Measurements from ENCODE around the gene ARMH3.

ARMH3 gene

DNA sequence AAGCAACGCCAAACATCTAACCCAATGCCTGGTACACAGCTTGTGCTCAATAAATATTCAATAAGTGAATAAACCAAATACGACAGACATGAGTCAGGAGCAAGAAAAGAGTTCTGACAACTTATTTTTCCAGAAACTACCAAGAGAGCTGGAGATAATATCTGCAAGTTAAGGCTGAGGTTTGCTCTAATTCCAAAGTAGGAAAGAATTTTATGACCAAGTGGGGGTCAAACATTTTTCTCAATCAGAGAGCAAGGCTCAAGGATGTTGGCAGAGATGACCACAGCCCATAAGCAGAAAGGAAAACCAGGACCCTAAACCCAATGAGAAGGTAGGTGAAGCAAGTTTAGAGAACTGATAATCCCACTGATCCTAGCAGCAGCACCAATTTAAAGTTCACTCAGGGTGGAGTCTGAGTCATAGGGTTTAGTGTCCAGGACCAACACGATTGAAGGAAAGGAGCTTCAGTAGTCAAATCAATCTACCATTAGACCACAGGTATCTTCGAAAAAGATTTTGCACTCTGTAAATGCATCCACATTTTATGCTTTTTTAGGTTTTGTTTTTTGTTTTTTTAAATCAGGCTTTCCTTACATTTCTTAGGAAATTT lies 163.1 kb downstream of the ARMH3 start:
- DNase-seq = no peak

- peak; percentile 74 for DNase-seq
Observed at GRCh38 chr10:101889256-101890210, 166.4 kb downstream of the ARMH3 start.

DNA sequence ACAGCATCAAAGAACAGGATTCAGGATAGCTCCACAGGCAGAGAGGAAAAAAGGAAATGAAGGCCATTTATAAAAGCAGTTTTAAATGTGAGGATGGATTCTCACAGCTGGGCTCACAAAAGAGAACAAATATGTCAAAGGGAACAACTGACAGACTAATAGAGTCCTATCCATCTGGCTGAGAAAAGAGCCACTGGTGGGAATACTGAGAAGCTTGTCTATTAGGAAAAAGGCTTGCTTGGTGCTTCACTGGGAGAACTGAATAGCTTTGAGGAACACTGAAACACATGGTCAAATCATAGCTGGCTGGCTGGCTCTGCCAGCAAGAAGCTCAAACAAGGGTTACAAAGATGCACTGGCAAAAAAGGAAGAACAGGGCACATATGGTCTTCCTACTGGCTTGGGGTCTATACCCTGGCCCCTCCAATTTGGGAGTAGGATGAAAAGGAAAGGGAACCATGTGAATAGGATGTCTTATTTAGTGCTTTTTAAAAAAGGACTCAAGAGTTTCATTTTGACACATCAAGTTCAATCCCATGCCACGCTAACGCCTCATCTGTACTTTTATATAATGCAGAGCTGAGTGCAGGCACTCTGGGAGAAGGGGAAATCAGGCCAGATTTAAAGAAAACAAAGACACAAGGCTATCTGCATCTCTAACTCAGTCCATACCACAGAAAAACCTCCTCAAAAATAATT lies 167.6 kb downstream of the ARMH3 start:
- DNase-seq = no peak

GRCh38 chr10:101887775-101888174 lies 168.2 kb downstream of the ARMH3 start:
- DNase-seq = no peak

DNA sequence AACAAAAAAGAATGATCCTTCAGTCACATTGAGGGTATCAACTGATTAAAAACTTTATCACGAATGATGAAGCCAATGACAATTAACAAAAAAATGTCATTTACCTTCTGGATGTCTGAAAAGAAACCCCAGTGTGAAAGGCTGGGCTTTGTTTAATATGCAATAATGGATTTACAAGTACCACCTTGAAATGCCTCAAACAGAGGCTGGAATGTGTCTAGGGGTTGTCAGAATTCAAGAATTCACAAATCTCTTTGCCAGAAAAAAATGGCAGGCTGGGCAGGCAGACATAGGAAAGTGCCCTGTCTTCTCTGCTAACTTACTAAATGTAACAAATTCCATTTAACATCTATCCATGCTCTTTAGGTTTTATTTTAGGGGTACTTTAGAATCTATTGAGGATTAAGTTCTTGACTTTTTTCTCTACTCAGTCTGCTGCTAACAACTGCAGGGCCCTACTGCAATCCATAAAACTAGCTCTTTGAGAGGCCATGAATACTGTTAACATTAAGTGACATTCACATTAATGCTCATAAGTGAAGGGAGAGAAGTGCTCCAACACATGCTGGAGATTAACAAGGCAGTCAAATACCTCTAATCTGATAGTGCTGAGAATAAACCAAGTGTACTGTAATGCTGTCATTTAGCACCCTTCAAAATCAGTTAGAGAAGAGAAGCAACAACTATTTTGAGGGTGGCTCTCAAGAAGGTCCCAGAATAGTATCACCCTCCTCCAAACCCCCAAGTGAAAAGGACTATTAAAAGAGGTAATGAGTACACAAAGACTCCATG lies 169.3 kb downstream of the ARMH3 start:
- no peak for DNase-seq

DNA sequence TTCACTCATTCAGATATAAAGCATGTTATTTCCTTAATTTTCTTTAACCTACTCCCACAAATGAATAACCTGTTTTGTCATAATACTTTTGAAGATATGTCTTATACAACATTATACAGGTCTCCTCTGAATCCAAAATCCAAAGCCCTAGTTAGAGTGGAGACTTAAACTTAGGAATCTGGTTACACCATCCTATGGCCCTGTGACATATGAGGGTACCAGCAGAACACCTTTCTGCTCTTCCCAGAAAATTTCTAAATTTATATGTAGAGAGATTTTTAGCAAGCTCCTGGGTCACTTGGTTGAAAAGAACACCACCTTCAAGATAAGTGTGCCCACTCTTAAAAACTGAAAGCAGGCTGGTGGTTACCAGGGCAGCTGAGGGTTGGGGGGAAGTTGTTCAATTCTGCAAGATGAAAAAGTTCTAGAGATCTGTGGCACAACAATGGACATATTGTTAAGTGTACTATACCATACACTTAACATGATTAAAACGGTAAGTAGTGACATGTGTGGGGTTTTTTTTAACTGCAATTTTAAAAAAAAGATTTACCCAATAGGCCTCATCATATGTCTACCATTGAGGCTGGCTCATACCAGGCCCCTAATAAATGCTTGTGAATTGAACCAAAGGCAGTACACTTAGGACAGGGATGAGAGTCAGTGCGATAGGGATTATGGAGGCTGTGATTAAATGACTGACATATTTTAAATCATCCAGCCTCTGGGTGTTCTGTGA lies 174.8 kb downstream of the ARMH3 start:
- DNase-seq = no peak

DNA sequence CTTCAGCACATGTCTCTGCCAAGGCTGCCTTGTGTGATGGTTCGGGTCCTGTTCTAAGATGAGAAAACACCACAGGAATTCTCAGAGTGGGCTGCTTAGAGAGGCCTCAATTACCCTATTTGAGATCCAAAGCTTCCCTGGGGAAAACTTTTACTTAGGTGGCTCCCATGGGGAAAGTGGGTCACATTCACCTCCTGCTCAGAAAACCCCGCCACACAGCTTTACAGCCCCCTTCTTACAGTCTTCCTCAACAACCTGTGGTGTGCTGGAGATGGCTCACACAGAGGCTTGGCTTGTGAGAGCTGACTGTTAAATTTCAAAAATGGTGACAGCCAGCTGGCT lies 175.8 kb downstream of the ARMH3 start:
- no peak for DNase-seq

DNA sequence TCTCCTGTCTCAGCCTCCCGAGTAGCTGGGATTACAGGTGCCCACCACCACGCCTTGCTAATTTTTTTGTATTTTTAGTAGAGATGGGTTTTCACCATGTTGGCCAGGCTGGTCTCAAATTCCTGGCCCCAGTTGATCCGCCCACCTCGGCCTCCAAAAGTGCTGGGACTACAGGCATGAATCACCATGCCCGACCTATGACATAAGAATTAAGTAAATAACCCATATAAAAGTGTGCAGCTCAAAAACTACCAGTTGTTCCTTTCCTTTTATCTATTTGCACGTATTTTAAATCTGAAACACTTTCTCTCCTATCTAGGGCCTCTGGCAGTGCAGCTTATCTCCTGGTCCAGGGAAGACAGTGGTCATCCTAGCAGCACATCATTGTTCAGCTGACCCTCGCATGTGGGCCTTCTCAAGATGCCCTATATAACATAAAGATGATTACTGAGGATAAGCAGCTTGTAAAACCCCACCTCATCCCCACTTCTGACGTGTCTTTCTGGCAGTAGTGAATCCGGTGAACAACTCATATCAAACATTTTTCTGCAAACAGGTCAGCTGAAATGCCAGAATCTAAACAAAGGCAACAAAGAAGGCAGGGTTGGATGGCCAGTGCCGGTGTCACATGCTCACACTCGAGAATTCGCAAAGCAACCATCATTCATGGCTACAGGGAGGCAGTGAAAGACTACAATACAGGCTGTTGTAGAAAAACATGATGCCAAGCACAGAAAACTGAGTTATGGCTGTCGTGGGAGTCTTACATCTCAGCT lies 176.3 kb downstream of the ARMH3 start:
- no peak for DNase-seq

- DNase-seq = no peak
Observed at GRCh38 chr10:101878869-101879268, 177.1 kb downstream of the ARMH3 start.

DNA sequence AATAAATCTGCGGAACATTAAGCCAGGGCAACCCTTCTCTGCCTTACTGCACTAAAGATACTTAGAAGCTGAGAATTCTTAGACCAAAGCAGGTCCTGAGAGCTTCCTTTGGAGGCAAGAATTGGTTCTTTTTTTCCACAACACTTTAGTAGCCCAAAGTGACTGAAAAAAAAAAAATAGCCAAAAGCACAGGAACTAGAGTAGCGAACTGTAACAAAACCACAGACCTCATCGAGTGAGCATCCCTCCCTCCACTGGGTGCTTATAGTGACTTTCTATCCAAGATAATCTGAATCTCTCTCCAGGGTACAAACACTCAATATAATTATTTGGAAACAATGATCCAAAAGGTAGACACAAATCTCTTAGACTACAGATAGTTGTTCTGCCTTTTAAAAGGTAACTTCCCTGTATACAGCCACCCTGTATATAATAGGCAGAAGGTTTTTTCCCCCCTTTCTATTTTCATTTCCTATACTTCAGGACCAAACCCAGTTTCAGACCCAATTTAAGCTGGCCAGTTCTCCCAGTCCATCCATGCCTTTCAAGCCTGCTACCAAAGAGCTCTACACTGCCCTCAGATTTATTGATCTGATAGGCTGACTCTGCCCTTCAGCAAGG lies 180.8 kb downstream of the ARMH3 start:
- DNase-seq = no peak

- DNase-seq = no peak
Observed at GRCh38 chr10:101874252-101874651, 181.7 kb downstream of the ARMH3 start.

DNA sequence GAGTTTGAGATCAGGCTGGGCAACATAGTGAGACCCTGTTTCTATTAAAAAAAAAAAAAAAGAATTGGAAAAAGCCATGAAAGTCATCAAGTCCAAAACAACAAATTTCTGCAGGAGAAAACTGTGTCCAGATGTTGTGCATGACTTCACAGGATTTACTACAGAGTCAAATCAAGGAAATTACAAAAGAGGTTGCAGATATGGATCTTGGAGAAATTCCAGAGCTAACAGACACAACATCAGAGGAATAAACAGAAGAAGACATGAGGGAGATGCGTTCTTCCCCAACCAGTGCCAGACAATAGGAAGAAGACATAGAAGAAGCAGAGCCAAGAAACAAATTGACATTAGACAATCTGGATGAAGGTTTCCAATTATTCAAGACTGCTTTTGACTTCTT lies 188.0 kb downstream of the ARMH3 start:
- DNase-seq = no peak

- DNase-seq = no peak
Observed at GRCh38 chr10:101859530-101859929, 196.4 kb downstream of the ARMH3 start.

DNA sequence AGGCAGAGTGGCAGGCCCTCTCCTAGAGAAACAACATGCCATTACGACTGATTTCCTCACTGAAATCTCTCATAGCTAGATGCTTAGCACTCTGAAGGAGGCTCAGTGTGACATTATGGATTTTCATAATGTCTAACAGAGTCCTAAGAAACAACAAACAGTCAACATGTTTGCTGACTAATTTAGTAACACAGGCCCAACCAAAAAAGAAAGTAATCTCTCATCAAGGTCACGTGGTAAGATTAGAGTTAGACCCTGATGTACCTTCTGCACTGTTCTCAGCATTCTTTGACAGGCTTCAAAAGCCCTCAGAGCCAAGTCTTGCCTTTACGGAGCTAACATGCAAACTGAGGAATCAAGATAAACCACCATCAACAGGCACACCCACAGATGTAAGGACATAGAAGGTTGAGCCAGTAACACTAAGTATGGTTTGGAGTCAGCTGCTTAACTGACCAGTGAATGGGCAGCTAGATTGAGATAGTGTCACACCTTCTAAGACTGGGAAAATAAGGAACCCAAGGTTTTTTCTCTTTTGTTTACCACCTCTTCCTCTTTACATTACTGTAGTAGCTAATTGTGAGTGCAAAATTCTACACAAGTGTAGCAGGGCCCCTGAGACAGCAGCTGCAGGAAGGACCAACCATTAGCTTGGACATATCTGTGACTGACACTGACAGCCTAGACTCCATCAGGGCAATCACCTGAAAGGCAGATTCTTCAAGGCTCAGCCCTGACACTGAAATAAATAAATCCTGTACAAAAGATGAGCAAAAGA lies 197.1 kb downstream of the ARMH3 start:
- no peak for DNase-seq

DNA sequence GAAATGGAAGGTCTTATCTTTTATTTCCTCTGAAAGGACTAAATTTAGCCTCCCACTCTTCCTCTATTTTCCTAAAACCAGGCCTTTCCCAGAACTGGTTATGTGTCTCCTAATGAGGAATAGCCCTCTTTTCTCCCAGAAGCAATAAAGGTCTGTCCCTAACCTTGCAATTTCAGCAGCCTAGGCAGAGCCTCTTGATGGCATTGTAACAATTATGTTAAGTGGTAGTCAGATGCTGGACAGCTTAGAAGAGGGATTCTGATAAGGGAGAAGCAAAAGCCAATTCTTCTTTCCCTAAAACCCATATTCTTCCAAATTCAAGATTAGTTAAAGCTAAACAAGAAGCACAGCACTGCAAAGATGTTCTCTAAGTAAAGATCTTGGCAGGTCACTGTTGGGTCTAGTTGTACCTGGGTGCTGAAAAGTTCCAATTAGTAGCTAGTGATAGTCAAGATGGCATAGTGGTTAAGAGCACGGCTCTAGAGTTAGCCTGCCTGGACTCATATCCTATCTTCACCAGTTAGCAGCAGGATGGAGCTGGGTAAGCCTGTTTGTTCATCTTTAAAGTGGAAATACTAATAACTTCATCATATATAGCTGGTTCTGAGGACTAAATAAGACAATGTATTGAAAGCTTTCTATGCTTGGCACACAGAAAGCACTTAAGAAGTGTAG lies 198.0 kb downstream of the ARMH3 start:
- DNase-seq = no peak

GRCh38 chr10:101856626-101857025 lies 199.3 kb downstream of the ARMH3 start:
- DNase-seq = no peak

GRCh38 chr10:101851411-101852116 lies 204.4 kb downstream of the ARMH3 start:
- no peak for DNase-seq

GRCh38 chr10:101850749-101851148 lies 205.2 kb downstream of the ARMH3 start:
- DNase-seq = no peak

GRCh38 chr10:101848894-101849351 lies 207.1 kb downstream of the ARMH3 start:
- DNase-seq = no peak
